GM12874 (cell line): Measurements from ENCODE around the gene GNAI1.

Source experiments
- TF ChIP-seq, protein P1 (sequence below): IDR thresholded peaks from 2 replicates; pipeline ENCODE4 v1.5.1; 2011; ENCODE audit warnings: low read depth, mild to moderate bottlenecking, control low read depth, low read length, moderate library complexity; ENCODE audit not compliant: insufficient read depth

Gene GNAI1

DNA sequence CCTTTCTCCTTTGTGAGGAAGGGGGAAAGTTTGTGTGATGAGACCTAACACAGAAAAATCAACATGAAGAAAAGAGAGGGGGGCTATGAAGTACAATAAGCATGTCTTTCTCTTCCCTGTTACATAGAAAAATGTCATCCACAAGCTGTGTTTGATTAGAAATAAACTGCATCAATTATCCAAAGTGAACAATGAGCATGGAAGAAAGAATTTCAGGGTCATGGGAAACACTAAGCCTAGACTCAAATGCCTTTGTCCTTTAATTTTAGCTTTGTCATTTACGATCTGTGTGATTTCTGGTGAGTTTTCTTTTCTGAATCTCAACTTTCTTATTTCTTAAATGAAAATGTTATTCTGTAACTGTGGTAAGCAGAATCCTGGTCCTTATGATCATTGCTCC is 121.0 kb downstream of the GNAI1 start:
- TF ChIP-seq, protein P1, sequence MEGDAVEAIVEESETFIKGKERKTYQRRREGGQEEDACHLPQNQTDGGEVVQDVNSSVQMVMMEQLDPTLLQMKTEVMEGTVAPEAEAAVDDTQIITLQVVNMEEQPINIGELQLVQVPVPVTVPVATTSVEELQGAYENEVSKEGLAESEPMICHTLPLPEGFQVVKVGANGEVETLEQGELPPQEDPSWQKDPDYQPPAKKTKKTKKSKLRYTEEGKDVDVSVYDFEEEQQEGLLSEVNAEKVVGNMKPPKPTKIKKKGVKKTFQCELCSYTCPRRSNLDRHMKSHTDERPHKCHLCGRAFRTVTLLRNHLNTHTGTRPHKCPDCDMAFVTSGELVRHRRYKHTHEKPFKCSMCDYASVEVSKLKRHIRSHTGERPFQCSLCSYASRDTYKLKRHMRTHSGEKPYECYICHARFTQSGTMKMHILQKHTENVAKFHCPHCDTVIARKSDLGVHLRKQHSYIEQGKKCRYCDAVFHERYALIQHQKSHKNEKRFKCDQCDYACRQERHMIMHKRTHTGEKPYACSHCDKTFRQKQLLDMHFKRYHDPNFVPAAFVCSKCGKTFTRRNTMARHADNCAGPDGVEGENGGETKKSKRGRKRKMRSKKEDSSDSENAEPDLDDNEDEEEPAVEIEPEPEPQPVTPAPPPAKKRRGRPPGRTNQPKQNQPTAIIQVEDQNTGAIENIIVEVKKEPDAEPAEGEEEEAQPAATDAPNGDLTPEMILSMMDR: no peak

DNA sequence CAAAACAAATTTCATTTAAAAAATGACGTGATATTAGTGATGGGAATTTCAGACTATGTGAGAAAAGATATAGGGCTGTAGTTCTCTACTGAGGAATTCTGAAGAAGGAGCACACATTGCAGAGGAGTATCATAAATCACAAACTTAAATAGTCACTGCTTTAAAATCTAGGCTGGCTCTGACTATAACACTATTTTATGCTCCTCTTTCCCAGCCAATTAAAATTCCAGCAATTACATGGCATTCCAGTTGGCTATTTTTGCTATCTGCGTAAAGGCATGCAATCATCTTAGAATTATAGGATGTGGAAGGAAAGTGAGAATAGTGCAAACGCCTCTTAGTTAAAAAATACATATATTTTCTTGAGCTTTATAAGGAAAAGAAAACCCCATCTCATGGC is 123.1 kb downstream of the GNAI1 start:
- TF ChIP-seq, protein P1: no peak

DNA sequence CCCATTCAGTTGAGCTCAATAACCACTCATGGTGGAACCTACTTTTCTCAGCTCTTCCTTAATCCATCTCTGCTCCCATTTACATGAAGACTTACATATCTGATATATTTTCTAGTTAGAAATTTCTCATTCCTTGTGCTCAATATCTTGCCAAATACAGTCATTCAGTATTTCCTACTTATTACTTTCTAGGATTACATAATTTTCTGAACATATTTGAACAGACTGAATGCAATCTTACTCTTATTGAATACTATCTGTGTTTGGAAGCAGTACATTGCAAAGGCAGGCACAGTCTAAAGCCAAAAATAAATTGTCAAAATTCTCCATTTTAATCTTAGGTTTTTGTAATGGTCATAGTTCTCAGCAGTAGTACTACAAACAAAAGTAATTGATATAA is 126.0 kb downstream of the GNAI1 start:
- TF ChIP-seq, protein P1: no peak

DNA sequence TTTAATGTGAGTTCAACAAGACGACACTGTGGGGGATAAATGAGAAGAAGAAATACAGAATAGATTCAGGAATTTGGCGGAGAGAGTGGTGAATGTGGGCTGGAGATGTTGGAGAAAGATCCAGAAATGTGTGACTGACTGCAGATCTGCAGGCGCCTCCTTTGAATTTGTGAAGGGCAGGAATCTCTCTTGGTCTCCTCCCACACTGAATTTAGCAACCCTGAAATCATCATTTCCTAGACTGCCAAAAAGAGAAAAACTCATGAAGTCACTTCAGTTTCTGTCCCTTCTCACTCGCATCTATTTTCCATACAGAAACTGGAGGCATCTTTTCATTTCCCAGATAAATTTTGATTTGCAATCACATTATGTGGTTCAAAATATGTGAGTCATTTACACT is 128.7 kb downstream of the GNAI1 start:
- TF ChIP-seq, protein P1: no peak

DNA sequence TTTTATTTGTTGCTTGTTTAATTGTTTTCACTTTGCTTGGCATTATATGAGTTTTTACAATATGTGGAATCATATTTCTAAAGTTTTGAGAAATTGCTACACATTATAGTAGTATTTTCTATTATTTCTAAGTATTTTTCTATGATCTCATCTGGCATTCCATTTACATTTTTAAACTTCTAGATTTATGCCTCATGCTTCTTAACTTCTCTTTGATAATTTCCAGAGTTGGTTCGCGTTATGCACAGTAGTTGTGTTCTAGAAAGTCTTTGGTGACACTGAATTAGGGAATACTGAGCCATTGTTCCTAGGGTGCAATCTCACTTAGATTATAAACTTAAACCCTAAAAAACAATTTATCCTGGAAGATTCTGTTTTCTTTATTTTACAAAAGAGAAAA is 129.2 kb downstream of the GNAI1 start:
- TF ChIP-seq, protein P1: no peak

DNA sequence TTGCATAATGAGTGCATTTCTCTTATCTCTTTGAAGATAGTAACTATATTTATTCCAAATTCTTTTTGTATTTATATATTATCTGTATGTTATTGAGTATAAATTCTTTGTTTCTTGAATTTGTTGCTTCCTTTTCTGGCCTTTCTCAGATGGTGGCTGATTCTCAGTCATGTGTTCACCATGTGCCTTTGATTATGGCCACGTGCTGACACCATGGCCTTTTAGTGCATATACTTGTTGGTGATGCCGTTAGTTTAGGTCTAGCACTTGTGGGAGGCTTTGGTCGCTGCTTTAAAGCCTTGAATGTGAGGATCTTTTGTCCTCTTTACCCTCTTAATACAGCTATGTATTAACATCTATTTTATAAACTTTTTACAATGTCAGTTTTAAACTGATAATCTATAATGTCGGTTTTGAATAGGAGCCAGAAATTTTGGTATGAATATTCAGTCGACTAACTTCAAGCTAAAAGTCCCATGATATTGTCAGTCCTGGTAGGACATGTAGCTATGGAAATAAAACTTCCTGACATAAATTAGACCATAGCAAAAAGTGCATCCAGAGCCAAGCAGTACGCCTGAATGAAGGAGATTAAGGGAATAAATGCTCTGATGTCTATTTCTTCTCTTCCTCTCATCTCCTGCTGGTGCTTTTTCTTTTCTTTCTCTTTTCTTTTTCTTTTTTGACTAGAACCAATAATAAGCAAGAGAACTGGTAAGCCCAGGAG is 130.3 kb downstream of the GNAI1 start:
- TF ChIP-seq, protein P1: no peak

DNA sequence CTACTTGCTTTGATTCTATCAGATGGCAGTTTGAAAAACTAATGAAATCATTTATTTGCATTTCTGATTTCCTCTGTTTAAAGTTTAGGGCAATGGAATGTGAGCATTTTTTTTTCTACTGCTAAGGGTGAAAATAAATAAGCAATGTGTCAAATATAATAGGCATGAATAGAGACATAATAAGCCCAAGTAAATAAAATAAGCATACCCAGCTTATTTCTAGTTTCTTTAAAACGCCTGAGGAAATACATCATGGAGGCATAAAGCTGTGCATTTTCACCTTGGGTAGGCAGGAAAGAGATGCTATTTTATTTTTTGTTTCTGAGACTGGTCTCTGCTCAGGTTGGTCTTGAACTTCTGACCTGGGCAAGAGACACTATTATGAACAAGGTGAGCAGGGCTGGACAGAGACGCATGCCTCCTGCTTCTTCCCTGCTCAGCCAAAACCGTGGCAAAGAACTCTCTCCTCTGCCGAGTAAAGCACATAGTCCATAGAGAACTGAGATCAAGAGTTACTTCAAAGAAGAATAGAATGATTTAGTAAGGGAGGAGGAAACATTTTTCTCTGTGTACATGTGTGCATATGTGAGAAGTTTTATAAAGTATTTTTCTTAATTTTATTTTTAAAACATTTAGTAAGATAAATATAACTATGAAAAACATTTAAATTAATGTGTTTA is 138.1 kb downstream of the GNAI1 start:
- TF ChIP-seq, protein P1: no peak
